Pancreas (tissue), 10 donors: ENCODE data around the gene BEST3. TPM values are rescaled to one million over a fixed set of nuclear protein-coding genes. Genes with fewer than 3 reads are reported as not detected.

Source experiments
- ATAC-seq, 4 donors: fragments of 200-7000 bp; cut with Tn5 transposase; one replicate each; pipeline versions ENCODE4 v1.8.0 to v1.9.1; 2020; ENCODE audit warnings: mild to moderate bottlenecking in 4 of 4, moderate library complexity in 4 of 4
- DNase-seq, 6 donors: peaks; one replicate each; pipeline ENCODE4 v3.0.0-alpha.2; 2020
- FAIRE-seq: peaks from 2 replicates; lab custom pipeline; 2012; peaks lifted over from hg19 to GRCh38; lab: Jason Lieb, UNC
- H3K27ac ChIP-seq, 4 donors: fragments of 200-600 bp; sonication (generic); 1 replicate in 3 of 4; 2 replicates in 1 of 4; pipeline versions ENCODE4 v1.5.0 to v1.8.0; 2020
- H3K27me3 ChIP-seq, 4 donors: fragments of 200-600 bp; one replicate each; pipeline ENCODE4 v1.8.0; 2021
- H3K36me3 ChIP-seq, 3 donors: fragments of 200-600 bp; sonication (generic) in 1 of 3; one replicate each; pipeline versions ENCODE4 v1.5.0 to v1.8.0; 2020 to 2021
- H3K4me1 ChIP-seq, 3 donors: fragments of 200-600 bp; one replicate each; pipeline ENCODE4 v1.8.0; 2021
- H3K4me3 ChIP-seq, 4 donors: fragments of 200-600 bp; sonication (generic) in 2 of 4; one replicate each; pipeline versions ENCODE4 v1.5.0 to v1.8.0; 2020 to 2021
- H3K9me3 ChIP-seq, 4 donors: fragments of 200-600 bp; one replicate each; pipeline ENCODE4 v1.8.0; 2021
- WGBS, 2 donors: extraction: QIAGEN DNeasy Blood & Tissue Kit; methylation state at CpG; one replicate each; pipeline ENCODE4 v1.1.7; 2013; 5-methylcytosine and 5-hydroxymethylcytosine counted together
- intact Hi-C, 3 donors: fragments of 100-400 bp; cut with DNase I; formaldehyde crosslinking; loops; one replicate each; pipeline versions ENCODE4 v1.11.1 to v1.14.2; 2022
- polyA plus RNA-seq, 2 donors: library from polyadenylated mRNA; stranded (reverse); fragments of 200-250 nt; gene quantifications; one replicate each; pipeline ENCODE4 v1.2.3, GENCODE V29; 2013
- total RNA-seq, 6 donors: library from RNA; stranded (reverse); fragmentation: NEBNext Ultra II Directional in 4 of 6; extraction: Animal tissue kit (Norgen Biotek cat#: 25700) in 4 of 6; gene quantifications; one replicate each; pipeline versions ENCODE4 v1.2.1 to v1.2.4, GENCODE V29; 2021 to 2023
- TF ChIP-seq, protein P1 (sequence below), 4 donors: fragments of 200-600 bp; sonication (generic) in 3 of 4; IDR thresholded peaks; one replicate each; pipeline versions ENCODE4 v1.5.0 to v1.8.0; 2021; ENCODE audit warnings: antibody characterized with exemption in 4 of 4
- donor health status: healthy with polysubstance abuse.
- donor health status: DM: no; HTN: no; CAD: no; lungs with moderate emphysema.
- donor health status: DM: no; HTN: no; CAD: no.
- donor health status: control.
- donor health status: control.
- donor health status: Bipolar disorder and iron deficiency.
- donor health status: DM: yes; HTN: yes; CAD: no.
- donor health status: DM: no; HTN: no; CAD: no.
- donor health status: DM: no; HTN: no; CAD: no.
- donor health status: DM: yes; HTN: yes; CAD: no.

Gene BEST3
- total RNA-seq (1 to 10 TPM in 2 of 6 donors, under 1 TPM in 2, not detected in 2; 0.12 to 1.6 (median 0.91) TPM), polyA plus RNA-seq (1 to 10 TPM; 1.0 to 2.8 TPM)

DNA sequence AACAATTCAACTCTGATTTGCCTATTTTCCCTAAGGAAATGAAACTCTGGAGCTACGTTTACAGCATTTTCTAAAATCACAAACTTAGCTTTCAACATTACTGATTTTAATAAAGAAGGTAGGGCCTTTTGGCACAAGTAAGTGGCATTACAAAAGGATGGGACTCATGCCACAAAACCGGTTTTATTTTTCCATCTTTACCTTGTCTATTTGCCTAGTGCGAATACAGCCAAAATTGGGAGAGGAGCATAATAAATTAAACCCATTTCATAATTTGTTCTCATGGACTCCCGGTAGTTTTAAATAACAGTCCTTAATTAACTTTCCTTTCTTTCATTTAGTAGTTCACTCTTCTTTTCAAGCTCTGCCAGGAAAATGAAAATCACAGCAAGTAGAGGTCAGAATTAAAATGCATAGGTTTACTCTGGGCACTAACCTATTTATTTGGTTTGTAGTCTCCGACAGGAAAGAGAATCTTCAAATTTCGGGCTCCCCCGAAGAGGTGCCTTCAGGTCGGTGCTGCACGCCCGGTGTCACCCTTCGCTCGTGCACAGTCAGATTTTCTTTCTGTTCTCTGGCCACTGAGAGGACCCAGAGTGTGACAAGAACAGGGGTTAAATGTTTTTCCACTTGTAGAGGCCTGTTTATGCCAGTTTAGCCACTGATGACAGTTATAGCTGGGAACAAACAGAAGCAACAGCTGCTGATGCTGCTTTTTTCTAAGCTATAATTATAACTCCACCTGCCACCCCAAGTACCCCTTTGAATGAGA, at the start of gene BEST3:
Gene BEST3, minus strand, starts transcription at position 535 of the 772 bp plus-strand sequence. CDS start 1,505 bp downstream, outside the sequence.
- no peaks in the 10 kb centered on the region for H3K36me3 ChIP-seq
- intact Hi-C loops, result no loop called here
- no peak for FAIRE-seq
- H3K4me1 ChIP-seq, result no peaks in the 10 kb centered on the region
- no peaks in the 10 kb centered on the region for H3K9me3 ChIP-seq
- 72 to 79% methylated on average over 12 of the region's 12 CpGs for WGBS, 2 donors
- H3K27me3 ChIP-seq, result no peaks in the 10 kb centered on the region
- H3K27ac ChIP-seq, result no peak within 1 kb of the TSS
- peak in 2 of 4 donors; percentile 34 to 45 for ATAC-seq
- no peak within 1 kb of the TSS for H3K4me3 ChIP-seq
- no peak for DNase-seq
- TF ChIP-seq, protein P1, sequence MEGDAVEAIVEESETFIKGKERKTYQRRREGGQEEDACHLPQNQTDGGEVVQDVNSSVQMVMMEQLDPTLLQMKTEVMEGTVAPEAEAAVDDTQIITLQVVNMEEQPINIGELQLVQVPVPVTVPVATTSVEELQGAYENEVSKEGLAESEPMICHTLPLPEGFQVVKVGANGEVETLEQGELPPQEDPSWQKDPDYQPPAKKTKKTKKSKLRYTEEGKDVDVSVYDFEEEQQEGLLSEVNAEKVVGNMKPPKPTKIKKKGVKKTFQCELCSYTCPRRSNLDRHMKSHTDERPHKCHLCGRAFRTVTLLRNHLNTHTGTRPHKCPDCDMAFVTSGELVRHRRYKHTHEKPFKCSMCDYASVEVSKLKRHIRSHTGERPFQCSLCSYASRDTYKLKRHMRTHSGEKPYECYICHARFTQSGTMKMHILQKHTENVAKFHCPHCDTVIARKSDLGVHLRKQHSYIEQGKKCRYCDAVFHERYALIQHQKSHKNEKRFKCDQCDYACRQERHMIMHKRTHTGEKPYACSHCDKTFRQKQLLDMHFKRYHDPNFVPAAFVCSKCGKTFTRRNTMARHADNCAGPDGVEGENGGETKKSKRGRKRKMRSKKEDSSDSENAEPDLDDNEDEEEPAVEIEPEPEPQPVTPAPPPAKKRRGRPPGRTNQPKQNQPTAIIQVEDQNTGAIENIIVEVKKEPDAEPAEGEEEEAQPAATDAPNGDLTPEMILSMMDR (IDR thresholded peaks at IDR 0.05), result no peak

DNA sequence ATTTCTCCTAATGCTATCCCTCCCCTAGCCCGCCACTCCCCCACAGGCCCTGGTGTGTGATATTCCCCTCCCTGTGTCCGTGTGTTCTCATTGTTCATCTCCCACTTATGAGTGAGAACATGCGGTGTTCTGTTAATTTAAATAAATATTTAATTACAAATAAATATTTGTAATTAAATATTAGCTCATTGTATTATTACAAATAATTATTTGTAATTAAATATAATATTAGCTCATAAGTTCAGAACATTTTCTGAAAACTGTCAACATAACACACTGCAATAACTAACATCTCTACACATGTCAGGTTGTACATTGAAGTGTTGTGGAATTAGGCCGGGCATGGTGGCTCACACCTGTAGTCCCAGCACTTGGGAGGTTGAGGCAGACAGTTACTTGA, 45.0 kb upstream of the BEST3 start:
- Histone ChIP-seq H3K9me3 (no peaks in the 10 kb centered on the region), H3K4me1 (peaks cover 0 to 22% (median 8%) of the 10 kb centered on the region in 3 donors), H3K27me3 (no peaks in the 10 kb centered on the region), H3K4me3 (no peak overlapping the region), H3K27ac (no peak overlapping the region), H3K36me3 (no peaks in the 10 kb centered on the region)
- DNase-seq (no peak), ATAC-seq (no peak), FAIRE-seq (no peak)
- 83 to 100% methylated on average over 4 of the region's 4 CpGs for WGBS, 2 donors
- TF ChIP-seq, protein P1 (IDR thresholded peaks at IDR 0.05), result no peak
- intact Hi-C loops, result no loop called here

DNA sequence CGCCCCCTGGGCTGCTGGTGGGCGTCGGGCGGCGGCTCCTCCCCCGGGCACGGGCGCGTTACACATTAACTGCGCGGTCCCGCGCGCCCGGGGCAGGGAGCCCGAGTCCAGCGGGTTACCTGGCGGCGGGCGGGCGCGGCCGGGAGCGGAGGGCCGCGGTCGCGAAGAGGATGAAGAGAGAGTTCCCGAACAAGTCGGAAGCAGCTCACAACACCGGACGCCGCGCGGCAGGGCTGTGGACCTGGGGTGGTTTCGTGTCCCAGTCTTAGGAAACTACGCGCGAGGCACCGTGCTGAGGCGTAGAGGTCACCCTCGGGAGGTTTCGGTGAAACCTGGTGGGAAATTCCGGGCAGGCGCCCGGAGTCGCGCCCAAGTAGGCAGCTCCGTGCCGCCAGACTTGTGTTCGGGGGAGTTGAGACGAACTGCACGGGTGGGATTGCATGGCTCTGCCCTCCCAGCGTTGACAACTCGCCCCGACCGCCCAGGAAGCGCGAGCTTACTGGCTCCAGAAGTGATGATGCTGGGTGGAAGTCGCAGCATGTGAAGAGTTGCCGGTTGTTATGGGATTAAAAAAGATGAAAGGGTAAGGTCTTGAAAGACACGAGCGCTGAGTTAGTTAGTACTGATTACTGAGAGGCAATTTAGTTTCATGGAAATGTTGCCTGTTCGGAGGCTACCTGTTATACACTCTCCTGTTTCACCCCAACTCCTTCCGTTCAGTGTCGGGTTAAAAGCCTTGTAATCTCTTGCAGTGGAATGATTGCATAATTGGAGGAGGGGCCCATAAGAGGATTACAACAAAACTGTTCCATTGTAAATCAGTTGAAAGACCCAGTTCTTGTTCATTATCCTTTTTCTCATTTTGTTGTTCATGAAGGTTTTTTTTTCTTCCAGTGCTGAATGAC, 40.4 kb upstream of the BEST3 start:
- H3K4me3 ChIP-seq, result peak overlapping the region; percentile 55 to 94 (median 80)
- H3K4me1 ChIP-seq, result peaks cover 0 to 8% (median 0%) of the 10 kb centered on the region in 3 donors
- WGBS, 2 donors, result 0% methylated on average over 48 to 66 of the region's 66 CpGs
- H3K27ac ChIP-seq, result peak overlapping the region; percentile 84 to 97 (median 94)
- H3K9me3 ChIP-seq, result no peaks in the 10 kb centered on the region
- FAIRE-seq, result no peak
- peak; percentile 68 to 84 (median 78) for ATAC-seq
- DNase-seq, result peak; percentile 58 to 88 (median 74)
- no peaks in the 10 kb centered on the region for H3K36me3 ChIP-seq
- H3K27me3 ChIP-seq, result no peaks in the 10 kb centered on the region
- intact Hi-C loops, result no loop called here
- TF ChIP-seq, protein P1 (IDR thresholded peaks at IDR 0.05), result no peak

- intact Hi-C loops, result no loop called here
- Histone ChIP-seq H3K4me3 (peak within 1 kb of the TSS; percentile 55 to 94 (median 80)), H3K36me3 (no peaks in the 10 kb centered on the region), H3K4me1 (peaks cover 0 to 8% (median 0%) of the 10 kb centered on the region in 3 donors), H3K9me3 (no peaks in the 10 kb centered on the region), H3K27me3 (no peaks in the 10 kb centered on the region), H3K27ac (peak within 1 kb of the TSS; percentile 84 to 97 (median 94))
- ATAC-seq (peak; percentile 89 to 94 (median 91)), FAIRE-seq (no peak), DNase-seq (peak; percentile 92 to 98 (median 96))
- WGBS, 2 donors, result 1% methylated on average over 63 to 110 of the region's 110 CpGs
- TF ChIP-seq, protein P1 (IDR thresholded peaks at IDR 0.05), result peak; percentile 58 to 87 (median 70)
Measured at GRCh38 chr12:69738351-69739286, 39.5 kb upstream of the BEST3 start, which contains the start of gene RAB3IP. Gene RAB3IP, plus strand, starts transcription at chr12:69738860. Its CDS starts 16,549 bp downstream, at chr12:69755409.
